ENCODE results near the gene EHMT1. TPM values are rescaled to one million over a fixed set of nuclear protein-coding genes. Genes with fewer than 3 reads are reported as not detected.

The EHMT1 gene
- total and polyA plus RNA-seq, 10 of the 15 experiments (the other 5 are each of a cell fraction or from before 2014, with no cell fraction given) = 2.9 to 100 (median 48.1) TPM

- TF ChIP-seq, protein P1, sequence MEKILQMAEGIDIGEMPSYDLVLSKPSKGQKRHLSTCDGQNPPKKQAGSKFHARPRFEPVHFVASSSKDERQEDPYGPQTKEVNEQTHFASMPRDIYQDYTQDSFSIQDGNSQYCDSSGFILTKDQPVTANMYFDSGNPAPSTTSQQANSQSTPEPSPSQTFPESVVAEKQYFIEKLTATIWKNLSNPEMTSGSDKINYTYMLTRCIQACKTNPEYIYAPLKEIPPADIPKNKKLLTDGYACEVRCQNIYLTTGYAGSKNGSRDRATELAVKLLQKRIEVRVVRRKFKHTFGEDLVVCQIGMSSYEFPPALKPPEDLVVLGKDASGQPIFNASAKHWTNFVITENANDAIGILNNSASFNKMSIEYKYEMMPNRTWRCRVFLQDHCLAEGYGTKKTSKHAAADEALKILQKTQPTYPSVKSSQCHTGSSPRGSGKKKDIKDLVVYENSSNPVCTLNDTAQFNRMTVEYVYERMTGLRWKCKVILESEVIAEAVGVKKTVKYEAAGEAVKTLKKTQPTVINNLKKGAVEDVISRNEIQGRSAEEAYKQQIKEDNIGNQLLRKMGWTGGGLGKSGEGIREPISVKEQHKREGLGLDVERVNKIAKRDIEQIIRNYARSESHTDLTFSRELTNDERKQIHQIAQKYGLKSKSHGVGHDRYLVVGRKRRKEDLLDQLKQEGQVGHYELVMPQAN (conservative IDR thresholded peaks at IDR 0.05) = no peak
- no peak for TF ChIP-seq CREM (IDR thresholded peaks at IDR 0.05; ENCODE audit: low read depth)
- no peak for TF ChIP-seq ETV6 (conservative IDR thresholded peaks at IDR 0.05 in 1 of 2, IDR thresholded peaks at IDR 0.05 in 1 of 2; ENCODE audit: borderline replicate concordance in 1 of 2, low read depth in 1 of 2)
- TF ChIP-seq, protein P2, sequence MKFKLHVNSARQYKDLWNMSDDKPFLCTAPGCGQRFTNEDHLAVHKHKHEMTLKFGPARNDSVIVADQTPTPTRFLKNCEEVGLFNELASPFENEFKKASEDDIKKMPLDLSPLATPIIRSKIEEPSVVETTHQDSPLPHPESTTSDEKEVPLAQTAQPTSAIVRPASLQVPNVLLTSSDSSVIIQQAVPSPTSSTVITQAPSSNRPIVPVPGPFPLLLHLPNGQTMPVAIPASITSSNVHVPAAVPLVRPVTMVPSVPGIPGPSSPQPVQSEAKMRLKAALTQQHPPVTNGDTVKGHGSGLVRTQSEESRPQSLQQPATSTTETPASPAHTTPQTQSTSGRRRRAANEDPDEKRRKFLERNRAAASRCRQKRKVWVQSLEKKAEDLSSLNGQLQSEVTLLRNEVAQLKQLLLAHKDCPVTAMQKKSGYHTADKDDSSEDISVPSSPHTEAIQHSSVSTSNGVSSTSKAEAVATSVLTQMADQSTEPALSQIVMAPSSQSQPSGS (IDR thresholded peaks at IDR 0.05; ENCODE audit: low read length) = no peak
- no peak for TF ChIP-seq MLLT1 (IDR thresholded peaks at IDR 0.05)
Observed at GRCh38 chr9:137832830-137833590, 214.2 kb downstream of the EHMT1 start (continued).

All from GM12878 (cell line).